ENCODE results near the gene SEMA4C. TPM values are rescaled to one million over a fixed set of nuclear protein-coding genes. Genes with fewer than 3 reads are reported as not detected.
A peak's percentile ranks its signal among the peaks of the same experiment; 100 is the strongest.

SEMA4C gene
- total RNA-seq, 1 donor from 2014 or later, result 24.3 TPM

- Histone ChIP-seq H3K4me1 (peaks cover 16% of the 10 kb centered on the region), H3K36me3 (peaks cover 78% of the 10 kb centered on the region), H3K9me3 (no peaks in the 10 kb centered on the region), H3K27ac (peak overlapping the region; percentile 60), H3K27me3 (ENCODE audit: low read depth) (no peaks in the 10 kb centered on the region), H3K4me3 (no peak overlapping the region)
- DNase-seq, result peak; percentile 79
- intact Hi-C loops (cut with DNase I), result no loop called here
- TF ChIP-seq, protein P1, sequence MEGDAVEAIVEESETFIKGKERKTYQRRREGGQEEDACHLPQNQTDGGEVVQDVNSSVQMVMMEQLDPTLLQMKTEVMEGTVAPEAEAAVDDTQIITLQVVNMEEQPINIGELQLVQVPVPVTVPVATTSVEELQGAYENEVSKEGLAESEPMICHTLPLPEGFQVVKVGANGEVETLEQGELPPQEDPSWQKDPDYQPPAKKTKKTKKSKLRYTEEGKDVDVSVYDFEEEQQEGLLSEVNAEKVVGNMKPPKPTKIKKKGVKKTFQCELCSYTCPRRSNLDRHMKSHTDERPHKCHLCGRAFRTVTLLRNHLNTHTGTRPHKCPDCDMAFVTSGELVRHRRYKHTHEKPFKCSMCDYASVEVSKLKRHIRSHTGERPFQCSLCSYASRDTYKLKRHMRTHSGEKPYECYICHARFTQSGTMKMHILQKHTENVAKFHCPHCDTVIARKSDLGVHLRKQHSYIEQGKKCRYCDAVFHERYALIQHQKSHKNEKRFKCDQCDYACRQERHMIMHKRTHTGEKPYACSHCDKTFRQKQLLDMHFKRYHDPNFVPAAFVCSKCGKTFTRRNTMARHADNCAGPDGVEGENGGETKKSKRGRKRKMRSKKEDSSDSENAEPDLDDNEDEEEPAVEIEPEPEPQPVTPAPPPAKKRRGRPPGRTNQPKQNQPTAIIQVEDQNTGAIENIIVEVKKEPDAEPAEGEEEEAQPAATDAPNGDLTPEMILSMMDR (IDR thresholded peaks at IDR 0.05), result no peak
- ATAC-seq, result peak; percentile 84 to 87
Measured at GRCh38 chr2:96832754-96833507, 36.9 kb downstream of the SEMA4C start.

DNA sequence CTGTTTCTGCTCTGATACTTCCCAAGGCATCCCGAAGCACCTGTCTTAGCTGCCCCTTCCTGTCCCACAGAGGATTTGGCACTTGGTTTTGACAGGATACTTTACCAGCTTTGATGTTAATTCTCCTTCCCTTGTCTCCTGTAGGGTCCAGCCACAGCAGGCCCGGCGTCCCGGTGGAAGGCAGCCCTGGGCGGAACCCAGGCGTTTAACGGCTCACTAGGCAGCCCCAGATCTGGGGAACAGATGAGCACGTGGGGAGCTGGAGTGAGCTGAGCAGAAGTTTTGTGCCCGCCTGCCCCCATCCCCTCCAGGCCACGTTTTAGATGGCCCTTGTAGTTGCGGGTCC lies 37.5 kb downstream of the SEMA4C start:
- no peak for DNase-seq
- Histone ChIP-seq H3K9me3 (no peaks in the 10 kb centered on the region), H3K27me3 (ENCODE audit: low read depth) (no peaks in the 10 kb centered on the region), H3K27ac (peak overlapping the region; percentile 60), H3K36me3 (peaks cover 78% of the 10 kb centered on the region), H3K4me3 (no peak overlapping the region), H3K4me1 (peaks cover 16% of the 10 kb centered on the region)
- no peak for ATAC-seq
- intact Hi-C loops (cut with DNase I), result no loop called here
- TF ChIP-seq, protein P1 (IDR thresholded peaks at IDR 0.05), result no peak

- DNase-seq, result no peak
- intact Hi-C loops (cut with DNase I), result no loop called here
- peak in 1 of 2 donors; percentile 46 for ATAC-seq
- Histone ChIP-seq H3K9me3 (no peaks in the 10 kb centered on the region), H3K4me3 (no peak overlapping the region), H3K4me1 (peaks cover 16% of the 10 kb centered on the region), H3K27me3 (ENCODE audit: low read depth) (no peaks in the 10 kb centered on the region), H3K36me3 (peaks cover 83% of the 10 kb centered on the region), H3K27ac (no peak overlapping the region)
- TF ChIP-seq, protein P1 (IDR thresholded peaks at IDR 0.05), result no peak
Measured at GRCh38 chr2:96831679-96832078, 38.2 kb downstream of the SEMA4C start.

DNA sequence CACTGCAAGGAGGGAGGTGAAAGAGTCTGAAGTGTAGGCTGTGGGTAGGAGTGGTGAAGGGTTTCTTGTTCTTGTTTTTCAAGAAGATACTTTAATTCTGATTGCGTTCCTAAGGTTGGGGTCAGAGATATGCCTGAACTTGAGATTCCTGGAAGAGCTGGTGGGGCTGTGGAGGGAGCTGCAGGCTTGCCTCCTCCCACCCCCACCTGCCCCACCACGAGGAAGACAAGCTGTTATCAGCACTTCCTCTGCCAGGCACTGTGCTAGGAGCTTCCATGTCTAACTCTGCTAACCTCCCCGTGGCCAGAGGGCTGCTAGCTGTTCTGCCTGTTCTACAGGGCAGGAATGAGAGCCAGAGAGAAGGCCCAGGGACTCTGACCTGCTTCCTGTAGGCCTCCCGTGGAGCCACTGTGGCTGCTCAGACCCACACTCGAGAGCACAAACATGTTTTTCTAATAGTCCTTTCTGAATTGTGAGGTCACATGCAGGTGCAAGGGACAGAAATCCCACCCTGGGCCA lies 39.8 kb downstream of the SEMA4C start:
- TF ChIP-seq, protein P1 (IDR thresholded peaks at IDR 0.05), result no peak
- peaks cover 98% of the 10 kb centered on the region for H3K36me3 ChIP-seq
- no peak overlapping the region for H3K27ac ChIP-seq
- no peaks in the 10 kb centered on the region for H3K27me3 ChIP-seq (ENCODE audit: low read depth)
- ATAC-seq (no peak), DNase-seq (no peak)
- H3K4me1 ChIP-seq, result peaks cover 16% of the 10 kb centered on the region
- no peak overlapping the region for H3K4me3 ChIP-seq
- intact Hi-C loops (cut with DNase I), result no loop called here
- no peaks in the 10 kb centered on the region for H3K9me3 ChIP-seq

DNA sequence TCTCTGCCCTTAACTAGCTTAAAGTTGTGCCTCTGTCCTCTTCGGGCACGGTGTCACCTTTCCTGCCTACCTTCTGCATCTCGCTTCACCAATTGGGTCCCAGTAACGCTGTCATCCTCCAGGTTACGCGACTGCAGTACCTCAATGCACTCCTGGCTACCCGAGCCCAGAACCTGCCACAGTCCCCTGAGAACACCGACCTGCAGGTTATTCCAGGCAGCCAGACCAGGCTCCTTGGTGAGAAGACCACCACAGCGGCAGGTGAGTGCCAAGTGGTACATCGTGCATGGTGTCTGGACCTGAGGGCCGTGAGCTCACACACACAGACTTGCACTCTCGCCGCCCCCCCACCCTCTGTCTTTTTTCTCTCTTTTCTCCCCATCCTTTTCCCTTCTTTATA lies 41.0 kb downstream of the SEMA4C start:
- peaks cover 90% of the 10 kb centered on the region for H3K36me3 ChIP-seq
- no peaks in the 10 kb centered on the region for H3K9me3 ChIP-seq
- no peak overlapping the region for H3K27ac ChIP-seq
- peaks cover 22% of the 10 kb centered on the region for H3K4me1 ChIP-seq
- no peak for DNase-seq
- TF ChIP-seq, protein P1 (IDR thresholded peaks at IDR 0.05), result no peak
- intact Hi-C loops (cut with DNase I), result no loop called here
- no peak for ATAC-seq
- H3K4me3 ChIP-seq, result no peak overlapping the region
- H3K27me3 ChIP-seq (ENCODE audit: low read depth), result no peaks in the 10 kb centered on the region
